Urinary bladder (tissue), 4 donors: ENCODE measurements around the gene PWWP2B. TPM values are rescaled to one million over a fixed set of nuclear protein-coding genes. Genes with fewer than 3 reads are reported as not detected.
A peak's percentile ranks its signal among the peaks of the same experiment; 100 is the strongest.
"Not testable (repeated sequence)": the region's sequence is repeated elsewhere in the genome, so short reads cannot be mapped to it uniquely, and the experiment has no call there.

ENCODE experiments used
- DNase-seq: peaks from one replicate; pipeline ENCODE4 v3.0.0-alpha.2; 2015; ENCODE audit errors: extremely low spot score
- H3K27ac ChIP-seq: one replicate; pipeline ENCODE4 v1.5.1; 2013; ENCODE audit warnings: low read depth, mild to moderate bottlenecking, moderate library complexity
- H3K36me3 ChIP-seq: one replicate; pipeline ENCODE4 v1.6.1; 2013; ENCODE audit warnings: mild to moderate bottlenecking, moderate library complexity; ENCODE audit not compliant: insufficient read depth
- H3K4me1 ChIP-seq: one replicate; pipeline ENCODE4 v1.6.1; 2013; ENCODE audit warnings: mild to moderate bottlenecking, moderate library complexity; ENCODE audit not compliant: insufficient read depth
- H3K4me3 ChIP-seq: one replicate; pipeline ENCODE4 v1.5.1; 2013; ENCODE audit warnings: low read depth, low read length
- WGBS: extraction: QIAGEN DNeasy Blood & Tissue Kit; methylation state at CpG from one replicate; pipeline ENCODE4 v1.1.7; 2013; 5-methylcytosine and 5-hydroxymethylcytosine counted together
- polyA plus RNA-seq: library from polyadenylated mRNA; stranded (reverse); fragments of 200-250 nt; gene quantifications from one replicate; pipeline ENCODE4 v1.2.3, GENCODE V29; 2013
- total RNA-seq: library from RNA; depleted of rRNA; stranded (reverse); fragments of >200 nt; gene quantifications from one replicate; pipeline ENCODE4 v1.2.3, GENCODE V29; 2014
- donor health status: healthy with polysubstance abuse.
- donor health status: healthy.

Gene PWWP2B
- 6.8 TPM for total RNA-seq
- 16.6 TPM for polyA plus RNA-seq

DNA sequence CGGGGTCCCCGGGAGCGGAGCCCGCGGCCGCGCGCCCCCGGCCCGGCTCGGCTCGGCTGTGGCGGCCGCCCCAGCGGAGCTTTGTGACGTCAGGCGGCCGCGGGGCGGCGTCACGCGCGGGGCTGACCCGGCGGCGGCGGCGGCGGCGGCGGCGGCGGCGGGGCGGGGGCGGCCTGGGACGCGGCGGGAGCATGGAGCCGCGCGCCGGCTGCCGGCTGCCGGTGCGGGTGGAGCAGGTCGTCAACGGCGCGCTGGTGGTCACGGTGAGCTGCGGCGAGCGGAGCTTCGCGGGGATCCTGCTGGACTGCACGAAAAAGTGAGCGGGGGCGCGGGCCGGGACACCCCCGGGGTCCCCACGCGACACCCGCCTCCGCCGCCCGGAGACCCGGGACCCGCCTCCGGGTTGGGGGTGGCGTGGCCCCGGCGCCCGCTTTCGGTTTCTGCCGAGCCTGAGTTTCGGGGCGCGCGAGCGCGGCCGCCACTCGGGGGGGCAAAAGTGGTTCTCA, at the start of gene PWWP2B:
Gene PWWP2B, plus strand, starts transcription at position 165 of the 506 bp plus-strand sequence. Its CDS starts 27 bp downstream, at position 192.
- Histone ChIP-seq H3K4me1 (no peaks in the 10 kb centered on the region), H3K36me3 (no peaks in the 10 kb centered on the region), H3K27ac (peak within 1 kb of the TSS; percentile 88), H3K4me3 (peak within 1 kb of the TSS; percentile 73)
- WGBS: under 1% methylated on average over 85 of the region's 86 CpGs
- no peak for DNase-seq

DNA sequence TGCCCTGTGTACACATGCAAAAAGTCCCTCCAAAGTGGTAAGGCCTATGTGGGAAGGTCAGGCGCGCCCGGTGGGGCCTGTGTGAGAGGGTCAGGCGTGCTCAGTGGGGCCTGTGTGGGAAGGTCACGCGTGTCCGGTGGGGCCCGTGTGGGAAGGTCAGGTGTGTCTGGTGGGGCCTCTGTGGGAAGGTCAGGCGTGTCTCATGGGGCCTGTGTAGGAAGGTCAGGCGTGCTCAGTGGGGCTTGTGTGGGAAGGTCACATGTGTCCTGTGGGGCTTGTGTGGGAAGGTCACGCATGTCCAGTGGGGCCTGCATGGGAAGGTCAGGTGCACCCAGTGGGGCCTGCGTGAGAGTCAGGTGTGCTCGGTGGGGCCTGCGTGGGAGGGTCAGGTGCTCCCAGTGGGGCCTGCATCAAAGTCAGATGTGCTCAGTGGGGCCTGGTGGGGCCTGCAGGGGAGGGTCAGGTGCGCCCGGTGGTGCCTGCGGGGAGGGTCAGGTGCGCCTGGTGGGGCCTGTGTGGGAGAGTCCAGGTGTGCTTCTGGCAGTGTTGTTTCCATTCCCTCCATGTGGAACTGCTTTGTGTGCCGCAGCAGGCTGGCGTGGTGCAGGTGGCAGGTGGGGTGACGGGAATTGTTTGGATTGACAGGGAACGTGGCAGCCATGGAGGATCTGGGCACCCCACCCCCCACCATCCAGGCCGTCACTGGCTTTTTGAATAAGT, 49.6 kb upstream of the PWWP2B start:
- Histone ChIP-seq H3K4me1 (no peaks in the 10 kb centered on the region), H3K36me3 (no peaks in the 10 kb centered on the region), H3K27ac (no peak overlapping the region), H3K4me3 (no peak overlapping the region)
- no peak for DNase-seq
- WGBS: 95% methylated on average over 23 of the region's 23 CpGs

DNA sequence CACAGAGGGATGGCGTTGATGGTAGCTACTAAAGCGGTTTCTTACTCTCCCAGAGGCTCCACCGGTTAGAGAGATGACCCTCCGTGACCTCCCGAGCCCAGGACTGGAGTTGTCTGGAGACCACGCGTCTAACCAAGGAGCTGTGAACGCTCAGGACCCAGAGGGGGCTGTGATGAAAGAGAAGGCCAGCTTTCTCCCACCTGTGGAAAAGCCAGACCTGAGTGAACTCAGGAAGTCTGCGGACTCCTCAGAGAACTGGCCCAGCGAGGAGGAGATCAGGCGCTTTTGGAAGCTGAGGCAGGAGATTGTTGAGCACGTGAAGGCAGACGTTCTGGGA, 49.1 kb upstream of the PWWP2B start:
- no peaks in the 10 kb centered on the region for H3K36me3 ChIP-seq
- DNase-seq: no peak
- H3K4me3 ChIP-seq: no peak overlapping the region
- H3K4me1 ChIP-seq: no peaks in the 10 kb centered on the region
- no peak overlapping the region for H3K27ac ChIP-seq
- WGBS: 80% methylated on average over 13 of the region's 13 CpGs

DNA sequence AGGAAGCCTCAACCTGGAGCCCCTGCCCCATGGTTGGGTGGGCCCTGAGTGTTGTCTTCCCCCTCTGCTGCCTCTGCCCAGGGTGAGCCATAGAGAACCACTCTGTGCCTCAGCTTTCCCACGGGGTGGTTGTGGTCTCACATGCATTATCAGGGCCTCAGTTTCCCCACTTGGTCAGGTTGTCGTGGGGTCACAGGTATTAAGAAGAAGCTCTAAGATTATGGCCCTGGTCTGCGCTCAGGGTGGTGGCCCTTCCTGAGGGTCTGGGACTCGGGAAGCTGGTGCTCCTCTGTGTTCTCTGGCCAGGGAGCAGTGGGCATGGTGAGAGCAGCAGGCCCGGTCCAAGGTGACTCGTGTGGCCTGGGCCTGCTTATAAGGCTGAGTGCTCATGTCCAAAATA, 47.2 kb upstream of the PWWP2B start:
- WGBS: 89% methylated on average over 6 of the region's 6 CpGs

DNA sequence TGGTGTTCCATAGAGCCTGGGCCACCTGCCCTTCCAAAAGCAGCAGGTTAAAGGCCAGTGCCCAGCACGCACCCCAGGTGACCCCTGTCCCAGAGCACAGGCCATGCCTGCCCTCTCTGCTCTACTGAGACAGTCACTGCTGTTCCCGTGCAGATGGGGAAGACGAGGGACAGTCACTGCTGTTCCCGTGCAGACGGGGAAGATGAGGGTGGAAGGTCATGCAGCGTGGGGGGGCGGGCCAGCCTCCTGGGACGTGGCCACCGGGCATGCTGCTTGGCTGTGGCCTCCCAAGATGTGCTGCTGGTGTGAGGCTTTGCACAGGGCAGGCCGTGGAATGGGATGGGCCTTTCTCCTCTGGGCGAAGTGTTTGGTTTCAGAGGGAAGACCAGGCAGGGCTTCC, 46.6 kb upstream of the PWWP2B start:
- no peak overlapping the region for H3K27ac ChIP-seq
- no peak overlapping the region for H3K4me3 ChIP-seq
- WGBS: 82% methylated on average over 11 of the region's 11 CpGs
- H3K4me1 ChIP-seq: no peaks in the 10 kb centered on the region
- DNase-seq: no peak
- no peaks in the 10 kb centered on the region for H3K36me3 ChIP-seq

More for the DNA sequence above, 47.2 kb upstream of the PWWP2B start:
- H3K4me3 ChIP-seq: no peak overlapping the region
- H3K36me3 ChIP-seq: no peaks in the 10 kb centered on the region
- DNase-seq: no peak
- H3K4me1 ChIP-seq: no peaks in the 10 kb centered on the region
- no peak overlapping the region for H3K27ac ChIP-seq

DNA sequence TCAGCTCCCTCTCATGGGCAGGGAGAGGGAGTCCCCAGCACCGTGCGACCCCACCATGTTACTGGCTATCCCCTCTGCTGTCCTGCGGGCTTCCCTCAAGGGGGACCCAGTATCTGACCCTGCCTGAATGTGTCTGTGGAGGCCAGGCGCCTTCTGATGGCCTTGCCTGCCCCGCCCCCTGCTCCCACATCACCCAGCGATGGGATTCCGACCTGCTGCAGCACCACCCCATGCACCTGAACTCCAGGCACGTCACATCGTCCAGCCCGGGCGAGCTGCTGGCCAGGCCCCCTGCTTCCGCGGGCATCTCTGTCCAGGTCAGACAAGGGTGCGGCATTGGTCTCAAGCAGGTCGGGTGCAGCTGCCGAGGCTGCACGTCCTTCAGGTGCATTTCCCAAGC, 46.1 kb upstream of the PWWP2B start:
- no peak overlapping the region for H3K27ac ChIP-seq
- no peaks in the 10 kb centered on the region for H3K4me1 ChIP-seq
- H3K36me3 ChIP-seq: no peaks in the 10 kb centered on the region
- 94% methylated on average over 17 of the region's 17 CpGs for WGBS
- no peak overlapping the region for H3K4me3 ChIP-seq
- DNase-seq: no peak

DNA sequence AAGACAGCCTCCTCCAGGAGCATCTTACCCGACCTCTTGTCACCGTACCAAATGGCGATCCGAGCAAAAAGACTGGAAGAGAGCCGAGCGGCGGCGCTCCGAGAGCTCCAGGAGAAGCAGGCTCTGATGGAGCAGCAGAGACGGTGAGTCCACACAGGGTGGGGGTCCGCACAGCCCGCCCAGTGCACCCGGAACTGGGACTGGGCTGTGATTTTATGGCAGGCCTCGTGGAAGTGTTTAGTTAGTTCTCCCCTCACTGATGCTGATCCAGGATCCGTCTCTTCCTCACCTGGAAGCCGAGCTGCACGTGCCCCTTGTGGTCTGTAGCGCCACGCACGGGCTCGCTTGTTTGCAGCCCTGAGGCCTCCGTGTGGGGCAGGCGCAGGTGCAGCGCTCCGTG, 45.4 kb upstream of the PWWP2B start:
- Histone ChIP-seq H3K36me3 (no peaks in the 10 kb centered on the region), H3K4me1 (no peaks in the 10 kb centered on the region), H3K4me3 (no peak overlapping the region), H3K27ac (no peak overlapping the region)
- WGBS: 88% methylated on average over 25 of the region's 25 CpGs
- no peak for DNase-seq

DNA sequence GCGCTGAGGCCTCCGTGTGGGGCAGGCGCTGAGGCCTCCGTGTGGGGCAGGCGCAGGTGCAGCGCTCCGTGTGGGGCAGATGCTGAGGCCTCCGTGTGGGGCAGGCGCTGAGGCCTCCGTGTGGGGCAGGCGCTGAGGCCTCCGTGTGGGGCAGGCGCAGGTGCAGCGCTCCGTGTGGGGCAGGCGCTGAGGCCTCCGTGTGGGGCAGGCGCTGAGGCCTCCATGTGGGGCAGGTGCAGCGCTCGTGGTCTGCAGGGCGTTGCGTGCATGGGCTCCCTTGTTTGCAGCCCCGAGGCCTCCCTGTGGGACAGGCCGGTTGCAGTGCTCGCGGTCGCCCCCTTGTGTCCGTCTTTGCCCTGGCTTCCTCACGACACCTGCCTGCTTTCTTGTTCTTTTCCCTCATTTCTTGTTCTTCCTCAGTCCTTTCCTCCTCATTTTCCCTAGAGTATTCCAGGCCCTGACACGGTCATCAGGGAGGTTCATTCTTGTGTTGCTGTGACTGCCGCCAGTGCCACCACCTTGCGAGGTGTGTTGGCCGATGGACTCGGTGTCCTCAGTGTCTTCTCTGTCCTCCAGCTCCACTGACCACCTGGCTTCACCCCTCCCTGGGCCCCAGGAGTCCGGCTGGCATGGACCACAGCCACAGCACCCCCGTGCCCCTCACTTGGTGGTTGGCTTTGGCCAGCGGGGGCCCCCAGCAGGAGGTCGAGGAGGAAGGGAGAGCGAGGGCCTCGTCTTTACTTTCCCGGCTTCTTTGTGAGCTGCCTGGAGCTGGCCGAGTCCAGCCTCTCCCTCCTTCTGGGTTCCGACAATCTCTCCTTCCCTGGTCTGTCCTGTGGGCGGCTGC, 44.3 kb upstream of the PWWP2B start:
- DNase-seq, H3K4me1 ChIP-seq, H3K36me3 ChIP-seq, H3K27ac ChIP-seq, H3K4me3 ChIP-seq: not testable (repeated sequence)
- 52% methylated on average over 33 of the region's 44 CpGs for WGBS

DNA sequence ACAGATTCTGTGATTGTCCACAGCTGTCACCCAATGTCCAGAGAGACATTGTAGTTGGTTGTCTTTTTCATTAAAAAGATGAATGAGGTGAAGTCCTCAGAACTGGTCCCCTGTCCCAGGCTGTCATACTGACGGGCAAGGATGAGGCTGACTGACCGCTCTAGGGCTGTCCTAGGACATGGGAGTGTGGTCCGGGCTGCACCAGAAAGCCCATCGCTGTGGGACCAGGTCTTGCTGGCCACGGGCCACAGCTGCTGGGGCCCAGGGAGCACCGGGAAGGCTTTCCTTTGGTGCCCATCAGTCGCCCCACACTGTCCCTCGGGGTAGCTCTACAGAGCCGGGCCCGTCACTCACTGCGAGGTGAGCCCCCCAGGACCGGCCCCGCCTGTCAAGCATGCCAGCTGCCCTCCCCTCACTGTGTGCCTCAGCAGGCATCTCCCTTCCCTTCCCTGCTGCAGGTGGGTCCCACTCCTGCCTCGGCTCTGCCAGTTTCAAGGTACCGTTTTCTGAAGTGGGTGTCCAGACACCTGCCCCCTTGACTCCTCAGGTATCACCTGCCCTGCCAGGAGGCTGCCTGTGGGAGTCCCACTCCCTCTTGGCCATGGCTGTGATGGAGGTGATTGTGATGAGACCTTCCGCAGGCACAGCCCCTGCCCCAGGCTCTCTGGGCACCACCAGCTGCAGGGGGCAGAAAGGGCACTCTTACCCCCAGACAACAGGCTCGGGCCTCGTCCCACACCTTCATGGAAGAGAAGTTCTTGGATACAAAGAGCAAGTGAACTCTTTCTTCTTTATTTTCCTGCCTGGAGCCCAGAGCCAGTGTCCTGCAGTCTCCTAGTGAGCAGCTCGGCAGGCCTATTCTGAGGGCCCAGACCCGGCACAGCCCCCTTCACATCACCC, 43.3 kb upstream of the PWWP2B start:
- H3K4me3 ChIP-seq: no peak overlapping the region
- DNase-seq: no peak
- no peaks in the 10 kb centered on the region for H3K4me1 ChIP-seq
- 91% methylated on average over 20 of the region's 20 CpGs for WGBS
- H3K36me3 ChIP-seq: no peaks in the 10 kb centered on the region
- no peak overlapping the region for H3K27ac ChIP-seq

DNA sequence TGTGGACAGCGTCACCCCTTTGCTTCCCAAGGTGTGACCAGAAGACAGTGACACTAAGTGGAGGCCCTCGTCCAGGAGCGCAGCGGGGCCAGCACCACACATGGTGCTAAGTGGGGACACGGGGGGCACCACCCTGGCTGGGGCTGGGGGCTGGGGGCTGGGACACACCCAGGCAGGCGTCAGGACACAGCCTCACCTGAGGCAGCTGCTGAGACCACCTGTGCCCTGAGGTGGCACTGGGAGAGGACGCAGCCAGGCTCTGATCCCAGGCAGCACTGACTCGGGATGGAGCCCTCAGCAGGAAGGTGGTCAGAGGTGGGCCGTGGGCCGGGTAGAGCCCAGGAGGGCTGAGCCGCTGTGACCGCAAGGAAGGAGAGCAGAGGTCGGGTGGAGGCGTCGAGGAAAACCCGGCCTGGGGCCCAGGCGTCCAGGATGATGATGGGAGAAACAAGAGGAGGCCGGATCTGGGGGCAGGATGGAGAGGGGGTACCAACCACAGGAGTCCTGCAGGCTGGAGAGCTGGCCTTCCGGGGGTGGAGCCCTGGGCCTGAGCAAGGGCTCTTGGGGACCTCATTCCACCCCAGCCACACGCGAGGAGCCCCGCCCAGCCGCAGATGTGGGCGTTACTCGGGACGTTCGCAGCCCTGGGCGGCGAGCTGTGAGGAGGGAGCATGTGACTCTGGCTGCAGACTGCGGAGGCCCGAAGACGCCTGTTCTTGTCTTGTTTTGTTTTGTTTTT, 42.5 kb upstream of the PWWP2B start:
- Histone ChIP-seq H3K4me1 (no peaks in the 10 kb centered on the region), H3K4me3 (no peak overlapping the region), H3K27ac (no peak overlapping the region), H3K36me3 (no peaks in the 10 kb centered on the region)
- 90% methylated on average over 32 of the region's 32 CpGs for WGBS
- DNase-seq: no peak

DNA sequence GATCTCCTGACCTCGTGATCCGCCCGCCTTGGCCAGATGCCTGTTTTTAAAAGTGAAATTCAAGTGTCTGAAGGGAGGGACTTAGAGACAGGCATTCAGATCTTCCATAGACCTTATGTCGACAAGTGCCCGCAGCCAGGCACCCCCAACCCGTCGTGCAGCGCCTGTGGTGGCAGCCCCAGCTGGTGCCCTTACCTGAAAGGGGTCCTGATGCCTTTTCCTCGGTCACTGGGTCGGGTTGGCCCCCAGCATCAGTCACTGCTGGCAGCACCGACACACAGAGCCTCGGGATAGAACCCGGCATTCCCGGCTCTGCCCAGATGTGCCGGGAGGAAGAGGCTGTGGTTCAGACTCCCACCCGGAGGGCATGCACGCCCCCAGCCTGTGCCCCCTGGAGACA, 41.7 kb upstream of the PWWP2B start:
- Histone ChIP-seq H3K27ac (no peak overlapping the region), H3K4me3 (no peak overlapping the region), H3K4me1 (no peaks in the 10 kb centered on the region), H3K36me3 (no peaks in the 10 kb centered on the region)
- 92% methylated on average over 17 of the region's 17 CpGs for WGBS
- no peak for DNase-seq

DNA sequence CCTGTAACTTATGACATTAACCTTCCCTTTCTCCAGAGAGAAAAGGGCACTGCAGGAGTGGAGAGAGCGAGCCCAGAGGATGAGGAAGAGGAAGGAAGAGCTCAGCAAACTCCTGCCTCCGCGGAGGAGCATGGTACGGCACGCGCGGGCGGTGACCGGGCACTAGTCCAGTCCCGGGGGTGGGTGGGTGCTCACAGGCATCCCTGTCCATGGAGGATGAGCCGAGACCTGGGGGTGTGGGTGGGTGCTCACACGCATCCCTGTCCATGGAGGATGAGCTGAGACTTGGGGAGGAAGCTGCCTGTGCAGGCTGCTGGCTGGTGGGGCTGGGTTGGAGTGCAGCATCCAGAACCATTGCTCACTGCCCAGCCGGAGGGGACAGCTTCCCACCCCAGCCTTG, 41.2 kb upstream of the PWWP2B start:
- WGBS: 90% methylated on average over 13 of the region's 13 CpGs
- Histone ChIP-seq H3K27ac (no peak overlapping the region), H3K36me3 (no peaks in the 10 kb centered on the region), H3K4me1 (no peaks in the 10 kb centered on the region), H3K4me3 (no peak overlapping the region)
- no peak for DNase-seq
